H1 (cell line): Measurements from ENCODE around the gene GUCY2C. TPM values are rescaled to one million over a fixed set of nuclear protein-coding genes. Genes with fewer than 3 reads are reported as not detected.

Source experiments
- CTCF ChIA-PET: fragments of 300-600 bp; sonication (Branson Sonifier 250); formaldehyde crosslinking; loops from one replicate; lab custom pipeline; 2021; ENCODE audit not compliant: partially characterized antibody; lab: Charles Lee
- POLR2A ChIA-PET: fragments of 300-600 bp; sonication (Branson Sonifier 250); formaldehyde crosslinking; loops from one replicate; lab custom pipeline; 2021; ENCODE audit warnings: inconsistent platforms; ENCODE audit not compliant: partially characterized antibody; lab: Charles Lee
- DNase-seq, 2 experiments: peaks; one replicate each; pipeline versions ENCODE4 v3.0.0 to v3.0.0-alpha.2; 2010 to 2022; ENCODE audit warnings: low spot score in 2 of 2, low read depth in 1 of 2, mixed read lengths in 1 of 2
- FAIRE-seq: peaks from 2 replicates; lab custom pipeline; 2011; peaks lifted over from hg19 to GRCh38; lab: Jason Lieb, UNC
- H2AFZ ChIP-seq: 2 replicates; pipeline ENCODE4 v1.8.1; 2012; ENCODE audit warnings: low read length, inconsistent platforms
- H2AK5ac ChIP-seq: 2 replicates; pipeline ENCODE4 v1.6.1; 2013; ENCODE audit warnings: low read depth, low read length
- H2BK120ac ChIP-seq: replicated peaks from 2 replicates; pipeline ENCODE3; 2013; ENCODE audit warnings: low read depth, low read length, inconsistent platforms
- H2BK12ac ChIP-seq: 2 replicates; pipeline ENCODE4 v1.6.1; 2013; ENCODE audit warnings: low read depth, low read length
- H2BK15ac ChIP-seq: 2 replicates; pipeline ENCODE4 v1.6.1; 2013; ENCODE audit warnings: low read length
- H2BK20ac ChIP-seq: 2 replicates; pipeline ENCODE4 v1.6.1; 2013; ENCODE audit warnings: low read length
- H2BK5ac ChIP-seq: 2 replicates; pipeline ENCODE4 v1.6.1; 2013; ENCODE audit warnings: low read depth, low read length
- H3K14ac ChIP-seq: 2 replicates; pipeline ENCODE4 v1.6.1; 2013; ENCODE audit warnings: inconsistent platforms; ENCODE audit not compliant: insufficient read length
- H3K18ac ChIP-seq: 2 replicates; pipeline ENCODE4 v1.6.1; 2013; ENCODE audit warnings: low read length; ENCODE audit errors: extremely low read depth
- H3K23ac ChIP-seq: 2 replicates; pipeline ENCODE4 v1.6.1; 2013; ENCODE audit warnings: inconsistent platforms; ENCODE audit not compliant: insufficient read length
- H3K23me2 ChIP-seq: 2 replicates; pipeline ENCODE4 v1.6.1; 2013; ENCODE audit warnings: low read depth, low read length
- H3K27ac ChIP-seq: 2 replicates; pipeline ENCODE4 v1.6.1; 2011; ENCODE audit warnings: low read depth, low read length, inconsistent platforms
- H3K27me3 ChIP-seq, 4 experiments: replicated peaks in 1 of 4; 1 replicate in 1 of 4; 2 replicates in 3 of 4; pipeline versions ENCODE4 v1.6.1 to v1.8.1; 2011 to 2013; ENCODE audit warnings: low read length in 3 of 4, mild to moderate bottlenecking in 3 of 4, inconsistent platforms in 2 of 4, mixed read lengths in 2 of 4, moderate library complexity in 1 of 4; ENCODE audit not compliant: control insufficient read depth in 3 of 4, insufficient read depth in 3 of 4; ENCODE audit errors: extremely low read depth in 1 of 4
- H3K36me3 ChIP-seq, 4 experiments: 2 replicates each; pipeline versions ENCODE4 v1.6.1 to v1.8.1; 2011 to 2013; ENCODE audit warnings: mild to moderate bottlenecking in 4 of 4, low read length in 3 of 4, moderate library complexity in 2 of 4, control low read depth in 1 of 4, inconsistent platforms in 1 of 4; ENCODE audit not compliant: insufficient read depth in 4 of 4, control insufficient read depth in 2 of 4
- H3K4ac ChIP-seq: replicated peaks from 2 replicates; pipeline ENCODE3; 2013; ENCODE audit warnings: low read length, low read depth, mixed read lengths, inconsistent platforms; ENCODE audit not compliant: insufficient read length
- H3K4me1 ChIP-seq, 4 experiments: replicated peaks in 1 of 4; 1 replicate in 1 of 4; 2 replicates in 3 of 4; pipeline versions ENCODE4 v1.6.1 to v1.8.1; 2011 to 2013; ENCODE audit warnings: low read length in 3 of 4, inconsistent platforms in 2 of 4, mixed read lengths in 1 of 4; ENCODE audit not compliant: insufficient read depth in 4 of 4, control insufficient read depth in 3 of 4
- H3K4me2 ChIP-seq, 2 experiments: 2 replicates each; pipeline versions ENCODE4 v1.6.1 to v1.8.1; 2011 to 2013; ENCODE audit warnings: low read depth in 2 of 2, low read length in 2 of 2, control low read depth in 1 of 2, inconsistent platforms in 1 of 2, mild to moderate bottlenecking in 1 of 2; ENCODE audit not compliant: insufficient read depth in 1 of 2
- H3K4me3 ChIP-seq, 4 experiments: fragments of 200-600, 300-600 bp in 1 of 4; sonication (generic), shearing (Covaris generic), sonication (Bioruptor Twin) in 1 of 4; 2 replicates each; pipeline versions ENCODE4 v1.5.1 to v1.8.1; 2011 to 2016; ENCODE audit warnings: low read length in 4 of 4, low read depth in 3 of 4, control low read depth in 2 of 4, inconsistent platforms in 2 of 4, mild to moderate bottlenecking in 2 of 4, mixed read lengths in 1 of 4, moderate library complexity in 1 of 4; ENCODE audit not compliant: insufficient read depth in 2 of 4; ENCODE audit errors: extremely low read depth in 1 of 4
- H3K56ac ChIP-seq: replicated peaks from 2 replicates; pipeline ENCODE3; 2013; ENCODE audit warnings: low read depth, mild to moderate bottlenecking, mixed read lengths, low read length, inconsistent platforms; ENCODE audit not compliant: insufficient read length
- H3K79me1 ChIP-seq: 2 replicates; pipeline ENCODE4 v1.6.1; 2013; ENCODE audit warnings: low read depth, low read length, control low read depth
- H3K79me2 ChIP-seq, 2 experiments: 2 replicates each; pipeline versions ENCODE4 v1.6.1 to v1.8.1; 2012 to 2013; ENCODE audit warnings: low read length in 2 of 2, mild to moderate bottlenecking in 2 of 2, inconsistent platforms in 1 of 2; ENCODE audit not compliant: insufficient read depth in 2 of 2, control insufficient read depth in 1 of 2
- H3K9ac ChIP-seq, 4 experiments: replicated peaks in 1 of 4; 1 replicate in 1 of 4; 2 replicates in 3 of 4; pipeline versions ENCODE4 v1.6.1 to v1.8.1; 2011 to 2013; ENCODE audit warnings: low read depth in 3 of 4, low read length in 3 of 4, control low read depth in 2 of 4, mild to moderate bottlenecking in 2 of 4, moderate library complexity in 2 of 4, inconsistent platforms in 1 of 4; ENCODE audit errors: extremely low read depth in 1 of 4
- H3K9me3 ChIP-seq, 2 experiments: 2 replicates each; pipeline versions ENCODE4 v1.6.1 to v1.8.1; 2012 to 2013; ENCODE audit warnings: mild to moderate bottlenecking in 2 of 2, moderate library complexity in 2 of 2, control low read depth in 1 of 2, inconsistent platforms in 1 of 2, low read depth in 1 of 2, low read length in 1 of 2, mixed read lengths in 1 of 2; ENCODE audit not compliant: insufficient read depth in 2 of 2
- H4K20me1 ChIP-seq, 2 experiments: replicated peaks in 1 of 2; 2 replicates each; pipeline versions ENCODE3 to v1.8.1; 2011 to 2013; ENCODE audit warnings: inconsistent platforms in 2 of 2, low read length in 2 of 2, mild to moderate bottlenecking in 1 of 2; ENCODE audit not compliant: insufficient read depth in 2 of 2, control insufficient read depth in 1 of 2
- H4K5ac ChIP-seq: 2 replicates; pipeline ENCODE4 v1.6.1; 2013; ENCODE audit warnings: low read length, low read depth, mixed read lengths, inconsistent platforms; ENCODE audit not compliant: insufficient read length
- H4K8ac ChIP-seq: 2 replicates; pipeline ENCODE4 v1.8.0; 2013; ENCODE audit warnings: mild to moderate bottlenecking, moderate library complexity, low read length, inconsistent platforms; ENCODE audit not compliant: insufficient read depth; ENCODE audit errors: extremely low read depth
- H4K91ac ChIP-seq: replicated peaks from 2 replicates; pipeline ENCODE3; 2013; ENCODE audit warnings: low read length, mixed read lengths, inconsistent platforms; ENCODE audit not compliant: insufficient read length
- E2F6 ChIP-seq: IDR thresholded peaks from 2 replicates; pipeline ENCODE4 v1.6.1; 2012; ENCODE audit warnings: inconsistent platforms
- PHF8 ChIP-seq: fragments of 200-600 bp; sonication (generic); conservative IDR thresholded peaks from 2 replicates; pipeline ENCODE4 v1.7.1; 2012; ENCODE audit warnings: low read depth, mild to moderate bottlenecking, inconsistent platforms, low read length, moderate library complexity
- WGBS, 2 experiments: shearing (Covaris generic) in 1 of 2; methylation state at CpG; one replicate each; pipeline versions ENCODE4 v1.1.6 to v1.1.7; 2013 to 2015; ENCODE audit warnings: low lambda C conversion rate in 2 of 2, mixed read lengths in 2 of 2, inconsistent platforms in 1 of 2, low coverage in 1 of 2, missing lambda C conversion rate in 1 of 2; ENCODE audit not compliant: insufficient replicate concordance in 2 of 2, insufficient coverage in 1 of 2, insufficient read length in 1 of 2; ENCODE audit errors: extremely low coverage in 1 of 2, missing lambda C conversion rate in 1 of 2; 5-methylcytosine and 5-hydroxymethylcytosine counted together
- polyA plus RNA-seq, 7 experiments: library from polyadenylated mRNA; depleted of rRNA in 3 of 7; stranded (reverse) in 5 of 7; unstranded in 2 of 7; fragments of >200 nt in 5 of 7; fragments of 200-250 nt in 2 of 7; gene quantifications; 1 replicate in 5 of 7; 2 replicates in 1 of 7; 4 replicates in 1 of 7; pipeline versions ENCODE4 v1.2.1 to v1.2.3, GENCODE V29; 2011 to 2013; ENCODE audit warnings: missing spikeins in 2 of 7, mixed read lengths in 2 of 7
- total RNA-seq: library from RNA; stranded (reverse); fragmentation: NEBNext Ultra II Directional; extraction: Animal tissue kit (Norgen Biotek cat#: 25700); gene quantifications from 2 replicates; pipeline ENCODE4 v1.2.1, GENCODE V29; 2021

The GUCY2C gene
- total and polyA plus RNA-seq, 2 of the 8 experiments (the other 6 are each of a cell fraction or from before 2014, with no cell fraction given): 1.9 to 3.2 TPM

- H4K8ac ChIP-seq: no peak overlapping the region
These were observed 98.9 kb downstream of the GUCY2C start for GRCh38 chr12:14597480-14597879.

More at GRCh38 chr12:14597480-14597879, 98.9 kb downstream of the GUCY2C start:
- Histone ChIP-seq H4K5ac (no peak overlapping the region), H2AK5ac (no peak overlapping the region), H2BK12ac (no peak overlapping the region), H3K79me1 (no peaks in the 10 kb centered on the region), H3K4me3 (no peak overlapping the region), H3K36me3 (no peaks in the 10 kb centered on the region), H2BK120ac (no peak overlapping the region), H3K9me3 (no peaks in the 10 kb centered on the region), H4K20me1 (no peaks in the 10 kb centered on the region), H3K23me2 (no peaks in the 10 kb centered on the region), H2AFZ (no peak overlapping the region), H3K9ac (no peak overlapping the region), H3K4me2 (no peak overlapping the region), H2BK20ac (no peak overlapping the region), H2BK15ac (no peak overlapping the region), H3K27ac (no peak overlapping the region), H3K18ac (no peak overlapping the region), H3K79me2 (no peaks in the 10 kb centered on the region), H2BK5ac (no peak overlapping the region), H3K27me3 (no peaks in the 10 kb centered on the region), H4K91ac (no peak overlapping the region), H3K4me1 (no peaks in the 10 kb centered on the region), H3K56ac (no peak overlapping the region), H3K14ac (no peak overlapping the region), H3K4ac (no peak overlapping the region), H3K23ac (no peak overlapping the region)
- DNase-seq (no peak), FAIRE-seq (no peak)
- TF ChIP-seq PHF8 (no peak), E2F6 (no peak)
- CTCF ChIA-PET: no interaction called here
- POLR2A ChIA-PET: no interaction called here
- 85% methylated on average over 3 of the region's 3 CpGs; no CpG with 5 or more reads in 1 of the 2 experiments for WGBS, 2 experiments
